Fibroblast of pulmonary artery (primary cell): ENCODE measurements around the gene ERRFI1.

Experiments used
- DNase-seq: peaks from one replicate; pipeline ENCODE4 v3.0.0-alpha.2; 2010; ENCODE audit warnings: low read depth
- H3K4me3 ChIP-seq: replicated peaks from 2 replicates; pipeline ENCODE4 v1.5.1; 2011; ENCODE audit warnings: low read depth, mild to moderate bottlenecking, control low read depth, low read length, moderate library complexity
- CTCF ChIP-seq: IDR thresholded peaks from 2 replicates; pipeline ENCODE4 v1.5.1; 2011; ENCODE audit warnings: mild to moderate bottlenecking, control low read depth, low read length, inconsistent platforms; ENCODE audit errors: missing control alignments

ERRFI1 gene

GRCh38 chr1:8042134-8042533, 16.0 kb upstream of the ERRFI1 start:
- DNase-seq = no peak
- TF ChIP-seq CTCF = no peak
- H3K4me3 ChIP-seq = no peak overlapping the region

GRCh38 chr1:8040586-8040985, 14.5 kb upstream of the ERRFI1 start:
- peak; percentile 99 for DNase-seq
- H3K4me3 ChIP-seq = no peak overlapping the region
- TF ChIP-seq CTCF = no peak

- no peak for DNase-seq
- no peak for TF ChIP-seq CTCF
- H3K4me3 ChIP-seq = no peak overlapping the region
These were observed 13.0 kb upstream of the ERRFI1 start for GRCh38 chr1:8039071-8039470.

GRCh38 chr1:8035289-8035688, 9.2 kb upstream of the ERRFI1 start:
- no peak overlapping the region for H3K4me3 ChIP-seq
- TF ChIP-seq CTCF = no peak
- DNase-seq = no peak

GRCh38 chr1:8033322-8033721, 7.2 kb upstream of the ERRFI1 start:
- no peak overlapping the region for H3K4me3 ChIP-seq
- DNase-seq = no peak
- no peak for TF ChIP-seq CTCF

- H3K4me3 ChIP-seq = no peak overlapping the region
- TF ChIP-seq CTCF = no peak
- DNase-seq = no peak
These were observed 6.3 kb upstream of the ERRFI1 start for GRCh38 chr1:8032366-8032910.

- TF ChIP-seq CTCF = peak; percentile 57
- H3K4me3 ChIP-seq = no peak overlapping the region
- DNase-seq = peak; percentile 84
These were observed 5.2 kb upstream of the ERRFI1 start for GRCh38 chr1:8031176-8031785.
